CD4-positive, alpha-beta T cell treated with Interleukin-4 for 4 hours (primary cell): Measurements from ENCODE around the gene PKP3.
"Not testable (repeated sequence)": the region's sequence is repeated elsewhere in the genome, so short reads cannot be mapped to it uniquely, and the experiment has no call there.

Source experiments
- DNase-seq: peaks from one replicate; pipeline ENCODE4 v3.0.0-alpha.2; 2020

Gene PKP3, protein sequence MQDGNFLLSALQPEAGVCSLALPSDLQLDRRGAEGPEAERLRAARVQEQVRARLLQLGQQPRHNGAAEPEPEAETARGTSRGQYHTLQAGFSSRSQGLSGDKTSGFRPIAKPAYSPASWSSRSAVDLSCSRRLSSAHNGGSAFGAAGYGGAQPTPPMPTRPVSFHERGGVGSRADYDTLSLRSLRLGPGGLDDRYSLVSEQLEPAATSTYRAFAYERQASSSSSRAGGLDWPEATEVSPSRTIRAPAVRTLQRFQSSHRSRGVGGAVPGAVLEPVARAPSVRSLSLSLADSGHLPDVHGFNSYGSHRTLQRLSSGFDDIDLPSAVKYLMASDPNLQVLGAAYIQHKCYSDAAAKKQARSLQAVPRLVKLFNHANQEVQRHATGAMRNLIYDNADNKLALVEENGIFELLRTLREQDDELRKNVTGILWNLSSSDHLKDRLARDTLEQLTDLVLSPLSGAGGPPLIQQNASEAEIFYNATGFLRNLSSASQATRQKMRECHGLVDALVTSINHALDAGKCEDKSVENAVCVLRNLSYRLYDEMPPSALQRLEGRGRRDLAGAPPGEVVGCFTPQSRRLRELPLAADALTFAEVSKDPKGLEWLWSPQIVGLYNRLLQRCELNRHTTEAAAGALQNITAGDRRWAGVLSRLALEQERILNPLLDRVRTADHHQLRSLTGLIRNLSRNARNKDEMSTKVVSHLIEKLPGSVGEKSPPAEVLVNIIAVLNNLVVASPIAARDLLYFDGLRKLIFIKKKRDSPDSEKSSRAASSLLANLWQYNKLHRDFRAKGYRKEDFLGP

DNA sequence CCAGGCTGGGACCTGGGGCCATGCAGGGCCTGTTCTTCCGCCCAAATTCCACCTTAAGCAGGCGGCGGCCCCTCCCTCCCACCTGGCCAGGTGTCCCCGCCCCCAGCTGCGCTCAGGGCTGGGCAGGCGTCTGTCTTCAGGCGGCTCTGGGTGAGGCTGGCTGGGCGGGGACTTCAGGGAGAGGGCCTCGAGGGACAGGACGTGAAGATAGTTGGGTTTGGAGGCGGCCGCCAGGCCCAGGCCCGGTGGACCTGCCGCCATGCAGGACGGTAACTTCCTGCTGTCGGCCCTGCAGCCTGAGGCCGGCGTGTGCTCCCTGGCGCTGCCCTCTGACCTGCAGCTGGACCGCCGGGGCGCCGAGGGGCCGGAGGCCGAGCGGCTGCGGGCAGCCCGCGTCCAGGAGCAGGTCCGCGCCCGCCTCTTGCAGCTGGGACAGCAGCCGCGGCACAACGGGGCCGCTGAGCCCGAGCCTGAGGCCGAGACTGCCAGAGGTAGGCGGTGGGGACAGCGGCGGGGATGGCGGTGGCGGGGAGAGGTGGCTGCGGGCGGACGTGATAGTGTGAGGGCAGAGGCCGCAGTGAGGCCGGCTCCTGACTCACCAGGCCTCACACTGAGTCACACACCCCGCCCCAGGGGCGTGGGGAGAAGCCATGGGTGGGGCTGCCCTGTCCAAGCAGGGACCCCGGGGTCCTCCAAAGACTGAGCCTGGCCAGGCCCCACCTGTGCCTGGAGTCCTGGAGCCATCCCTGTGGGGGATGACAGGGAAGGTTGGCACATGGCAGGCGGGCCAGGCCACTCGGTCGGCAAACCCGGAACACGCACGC, at the start of gene PKP3:
PKP3 (plus strand) TSS at position 176 of the 824 bp plus-strand sequence; CDS start at position 260, 84 bp downstream.
- no peak for DNase-seq

- DNase-seq = no peak
Observed at GRCh38 chr11:344836-345578, 49.0 kb upstream of the PKP3 start.

GRCh38 chr11:346529-346928, 47.5 kb upstream of the PKP3 start:
- no peak for DNase-seq

DNA sequence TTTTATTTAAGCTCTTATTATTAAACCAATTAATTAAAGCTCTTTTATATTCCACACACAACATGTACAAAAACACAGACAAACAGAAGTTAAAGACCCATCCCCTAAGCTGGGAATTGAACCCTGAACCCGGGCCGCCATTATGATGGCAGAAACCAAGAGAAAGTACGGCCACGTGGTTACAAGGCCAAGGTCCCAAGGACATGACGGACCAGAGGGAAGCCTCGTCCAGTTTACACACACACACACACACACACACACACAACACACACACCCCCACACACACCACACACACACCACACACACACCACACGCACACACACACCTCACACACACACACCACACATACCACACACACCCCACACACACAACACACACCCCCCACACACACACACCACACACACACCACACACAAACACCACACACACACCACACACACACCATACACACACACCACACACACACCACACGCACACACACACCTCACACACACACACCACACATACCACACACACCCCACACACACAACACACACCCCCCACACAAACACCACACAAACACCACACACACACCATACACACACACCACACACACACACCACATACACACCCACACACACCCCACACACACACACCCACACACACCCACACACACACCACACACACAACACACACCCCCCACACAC, 44.6 kb upstream of the PKP3 start:
- DNase-seq = not testable (repeated sequence)

DNA sequence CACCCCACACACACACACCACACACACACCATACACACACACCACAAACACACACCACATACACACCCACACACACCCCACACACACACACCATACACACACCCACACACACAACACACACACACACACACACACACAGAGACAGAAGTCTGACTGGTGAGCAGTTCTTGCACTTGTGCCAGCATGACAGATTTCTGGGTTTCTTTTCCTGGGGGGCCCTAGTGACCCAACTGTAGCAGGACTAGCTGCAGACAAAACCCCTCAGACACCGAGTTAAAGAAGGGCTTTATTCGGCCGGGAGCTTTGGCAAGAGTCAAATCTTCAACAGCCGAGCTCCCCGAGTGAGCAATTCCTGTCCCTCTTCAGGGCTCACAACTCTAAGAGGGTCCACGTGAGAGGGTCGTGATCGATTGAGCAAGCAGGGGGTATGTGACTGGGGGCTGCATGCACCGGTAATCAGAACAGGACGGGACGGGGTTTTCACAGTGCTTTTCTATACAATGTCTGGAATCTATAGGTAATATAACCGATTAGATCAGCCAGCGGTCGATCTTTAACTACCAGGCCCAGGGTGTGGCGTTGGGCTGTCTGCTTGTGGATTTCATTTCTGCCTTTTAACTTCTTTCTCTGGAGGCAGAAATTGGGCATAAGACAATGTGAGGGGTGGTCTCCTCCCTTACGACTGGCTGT, 43.8 kb upstream of the PKP3 start:
- not testable (repeated sequence) for DNase-seq

DNA sequence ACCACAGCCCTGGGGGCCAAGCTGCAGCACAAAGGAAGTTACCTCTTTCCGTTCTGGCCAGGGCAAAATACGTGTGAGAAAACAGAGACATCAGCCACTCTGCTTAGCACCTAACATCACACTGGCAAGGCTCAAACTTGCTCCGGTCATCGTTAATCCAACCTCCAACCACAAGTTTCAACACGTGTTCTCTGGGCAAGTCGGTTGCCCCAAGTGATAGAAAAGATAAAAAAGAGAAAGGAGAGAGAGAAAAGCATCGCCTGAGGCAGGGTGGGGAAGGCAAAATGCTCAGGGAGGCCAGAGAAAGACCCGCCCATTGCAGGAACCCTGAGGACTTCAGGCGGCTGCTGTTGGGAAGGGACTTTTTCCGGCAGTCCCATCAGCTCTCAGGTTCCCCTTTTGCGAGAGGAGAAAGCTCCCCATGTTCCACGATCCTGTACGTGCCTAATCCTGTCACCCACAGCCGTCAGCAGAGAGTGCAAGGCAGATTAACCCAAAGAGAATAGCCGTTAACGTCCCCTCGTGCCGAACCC, 43.2 kb upstream of the PKP3 start:
- no peak for DNase-seq

DNA sequence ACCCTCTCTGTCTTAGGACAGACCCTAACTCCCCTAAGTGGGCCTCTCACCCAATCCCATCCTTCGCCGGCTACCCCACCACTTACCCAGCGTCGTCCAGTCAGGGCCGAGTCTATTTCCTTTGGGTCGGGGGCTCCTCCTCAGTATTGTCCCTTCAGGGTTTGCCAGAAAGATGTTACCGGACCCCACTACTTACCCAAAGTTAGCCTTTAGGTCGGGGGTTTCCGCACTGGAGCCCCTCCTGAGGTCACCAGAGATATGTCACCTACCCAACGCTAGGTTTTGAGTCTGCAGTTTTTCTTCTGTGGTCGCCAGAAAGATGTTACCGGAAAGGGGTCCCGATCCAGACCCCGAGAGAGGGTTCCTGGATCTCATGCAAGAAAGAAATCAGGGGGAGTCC, 42.6 kb upstream of the PKP3 start:
- no peak for DNase-seq

DNA sequence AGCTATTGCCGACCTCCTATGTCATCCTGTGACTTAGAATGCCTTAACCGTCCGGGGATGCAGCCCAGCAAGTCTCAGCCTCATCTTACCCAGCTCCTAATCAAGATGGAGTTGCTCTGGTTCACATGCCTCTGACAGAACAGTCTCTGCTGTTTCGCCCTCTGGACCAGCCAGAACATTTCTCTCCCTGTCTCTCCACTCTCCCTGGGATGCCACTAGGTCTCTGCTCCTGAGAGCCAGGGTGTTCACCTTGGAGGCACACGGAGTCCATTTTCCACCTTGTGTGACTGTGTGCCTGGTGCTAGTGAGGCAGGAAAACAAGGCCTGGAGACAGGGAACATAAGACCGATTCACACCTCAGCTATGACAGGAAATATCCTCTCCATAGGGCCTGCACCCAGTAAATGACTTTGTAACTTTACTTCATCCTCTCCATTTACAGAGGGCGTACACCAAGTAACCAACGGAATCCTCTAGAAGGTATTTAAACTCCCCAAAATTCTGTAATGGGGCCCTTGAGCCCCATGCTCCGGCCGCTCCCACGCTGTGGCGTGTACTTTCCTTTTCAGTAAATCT, 41.5 kb upstream of the PKP3 start:
- no peak for DNase-seq

- no peak for DNase-seq
Observed at GRCh38 chr11:353179-353873, 40.7 kb upstream of the PKP3 start.

DNA sequence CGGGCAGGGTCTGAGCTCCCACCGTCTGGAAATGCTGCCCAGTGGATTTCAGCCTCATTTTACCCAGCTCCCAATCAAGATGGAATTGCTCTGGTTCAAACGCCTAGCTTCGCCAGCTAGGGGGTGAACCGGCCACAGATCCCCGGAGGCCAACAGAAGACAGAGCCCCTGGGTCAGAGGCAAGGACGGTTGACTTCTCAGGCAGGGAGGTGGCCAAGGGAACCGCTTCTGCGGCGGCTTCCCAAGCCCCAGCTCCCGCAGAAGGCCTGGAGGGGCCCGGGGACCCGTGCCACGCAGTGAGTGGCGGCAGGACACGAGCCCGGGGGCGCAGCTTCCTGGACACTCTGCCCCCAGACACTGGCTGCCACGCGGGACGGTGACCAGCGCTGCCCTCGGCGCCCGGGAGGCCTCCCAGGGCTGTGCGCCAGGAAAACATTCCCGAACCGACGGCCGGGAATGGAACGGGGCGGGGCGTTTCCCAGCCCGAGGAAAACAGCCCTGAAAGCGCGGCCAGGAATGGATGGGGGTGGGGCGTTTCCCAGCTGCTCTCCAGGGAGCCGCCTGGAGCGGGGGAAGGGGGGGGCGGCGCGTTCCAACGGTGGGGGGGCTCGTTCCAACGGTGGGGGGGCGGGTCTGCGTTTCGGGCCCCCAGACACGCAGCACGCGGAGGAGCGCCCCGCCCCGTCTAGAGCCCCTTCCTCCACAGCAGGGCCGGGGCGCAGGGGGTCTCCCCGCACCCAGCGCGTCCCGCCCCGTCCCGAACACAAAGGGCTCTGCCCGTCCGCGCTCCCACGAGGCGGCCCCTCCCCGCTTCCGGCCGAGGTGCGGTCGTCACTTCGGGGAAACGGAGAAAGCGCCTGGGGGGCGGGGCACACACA, 38.2 kb upstream of the PKP3 start:
- DNase-seq = peak; percentile 77

- DNase-seq = no peak
Observed at GRCh38 chr11:356610-357009, 37.4 kb upstream of the PKP3 start.

DNA sequence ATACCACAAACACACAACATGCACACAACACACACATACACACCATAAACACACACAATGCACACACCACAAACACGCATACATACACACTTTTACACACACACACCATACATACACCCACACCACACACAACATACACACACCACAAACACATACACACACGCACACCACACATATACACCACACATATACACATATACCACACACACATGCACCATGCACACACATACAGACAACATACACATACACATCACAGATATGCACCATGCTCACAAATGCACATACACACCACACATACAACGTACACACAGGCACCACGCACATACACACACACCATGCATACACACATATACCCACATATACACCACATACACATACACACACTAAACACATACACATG, 36.4 kb upstream of the PKP3 start:
- no peak for DNase-seq

DNA sequence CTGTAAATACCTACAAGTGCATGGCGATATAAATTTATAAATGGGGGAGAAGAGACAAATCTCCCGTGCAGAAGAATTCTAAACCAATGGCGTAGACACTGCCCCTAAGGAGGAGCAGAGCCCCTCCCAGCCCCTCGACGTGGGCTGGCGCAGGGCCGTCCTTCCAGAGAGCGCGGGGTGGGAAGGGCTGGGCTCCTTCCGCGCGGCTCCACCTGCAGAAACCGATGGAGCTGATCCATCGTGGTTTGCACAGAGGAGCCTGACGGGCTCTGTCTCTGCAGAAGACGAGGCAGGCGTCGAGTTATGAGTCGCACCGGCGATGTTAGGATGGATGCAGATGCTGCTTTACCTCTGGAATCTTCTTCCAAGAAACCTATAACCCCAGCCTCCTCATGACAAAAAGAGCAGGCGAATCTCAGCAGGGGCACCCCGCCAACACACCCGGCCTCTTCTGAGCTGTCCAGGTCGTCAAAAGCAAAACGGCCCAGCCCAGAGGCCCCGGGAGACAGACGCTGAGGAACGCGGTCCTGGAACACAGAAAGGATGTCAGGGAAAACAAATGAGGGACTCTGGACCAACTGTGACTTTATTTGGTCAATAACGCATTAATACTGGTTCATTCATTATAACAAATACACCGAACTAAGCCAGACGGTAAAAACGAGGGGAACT, 35.7 kb upstream of the PKP3 start:
- DNase-seq = no peak

DNA sequence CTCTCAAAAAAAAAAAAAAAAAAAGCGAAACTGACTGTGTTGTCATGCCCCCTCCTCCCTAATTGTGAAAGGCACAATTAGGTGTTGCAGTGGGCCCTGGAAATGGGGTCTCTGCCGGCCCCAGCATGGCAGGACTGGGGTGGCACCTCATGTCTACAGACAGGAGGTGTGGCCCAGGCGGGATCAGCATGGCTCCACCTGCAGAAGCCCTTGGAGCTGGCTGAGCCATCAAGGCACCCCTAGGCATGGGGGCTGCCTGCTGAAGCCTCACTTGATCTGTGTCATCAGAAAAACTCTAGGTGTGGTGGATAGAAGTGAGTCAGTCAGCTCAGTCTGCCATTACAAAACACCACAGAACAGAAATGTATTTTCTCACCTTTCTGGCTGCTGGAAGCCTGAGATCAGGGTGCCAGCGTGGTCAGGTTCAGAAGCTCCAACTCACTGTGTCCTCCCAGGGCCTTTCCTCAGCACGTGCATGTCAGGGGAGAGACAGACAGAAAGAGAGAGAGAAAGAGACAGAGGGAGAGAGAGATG, 34.8 kb upstream of the PKP3 start:
- peak; percentile 62 for DNase-seq

DNA sequence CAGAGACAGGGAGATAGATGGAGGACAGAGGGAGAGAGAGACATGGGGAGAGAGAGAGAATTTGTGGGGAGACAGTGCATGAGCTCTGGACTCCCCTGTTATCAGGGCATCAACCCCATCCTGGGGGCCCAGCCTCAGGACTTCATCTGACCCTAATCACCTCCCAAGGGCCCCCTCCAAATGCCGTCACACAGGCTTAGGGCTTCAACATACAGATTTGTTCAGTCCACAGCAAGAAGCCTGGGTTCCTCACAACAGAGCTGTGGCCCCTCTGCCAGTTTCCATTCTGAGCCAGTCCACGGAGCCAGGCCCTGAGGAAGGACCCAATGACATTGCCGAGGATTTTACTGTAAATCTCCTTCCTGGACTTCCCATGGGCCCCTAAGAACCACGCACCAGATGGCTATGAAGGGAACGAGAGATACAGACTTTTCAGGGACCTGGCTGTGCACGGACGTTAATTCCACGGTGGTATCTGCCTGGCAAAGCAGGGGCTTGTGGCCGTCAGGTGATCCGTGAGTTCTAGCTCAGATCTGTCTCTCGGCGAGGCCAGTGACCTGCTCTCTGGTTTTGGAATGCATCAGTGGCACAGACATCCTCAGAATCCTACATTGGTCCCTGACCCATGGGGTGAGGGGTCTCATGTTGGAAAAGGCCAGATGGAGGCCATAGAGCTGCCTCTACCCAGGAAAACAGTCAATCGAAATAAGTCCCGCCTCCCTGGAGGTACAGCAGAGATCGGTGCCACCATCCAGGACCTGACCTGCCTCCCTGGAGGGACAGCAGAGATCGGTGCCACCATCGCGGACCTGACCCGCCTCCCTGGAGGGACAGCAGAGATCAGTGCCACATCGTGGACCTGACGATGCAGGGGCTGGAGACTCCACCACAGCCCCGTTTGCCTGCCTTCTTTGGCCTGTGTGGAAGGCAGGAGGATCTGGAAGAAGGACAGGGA, 33.4 kb upstream of the PKP3 start:
- no peak for DNase-seq

GRCh38 chr11:362642-363442, 31.2 kb upstream of the PKP3 start:
- DNase-seq = no peak
